ENCODE results near the gene WDPCP. TPM values are rescaled to one million over a fixed set of nuclear protein-coding genes. Genes with fewer than 3 reads are reported as not detected.

WDPCP gene
- total and polyA plus RNA-seq, 2 experiments from 2014 or later = 8.8 to 20.4 TPM

- TF ChIP-seq REST (IDR thresholded peaks at IDR 0.05; ENCODE audit: unreplicated experiment) = peak; percentile 36
- TF ChIP-seq EZH2phosphoT487 (IDR thresholded peaks at IDR 0.05; ENCODE audit: unreplicated experiment) = no peak
Measured at GRCh38 chr2:63614448-63614968, 26.2 kb upstream of the WDPCP start (continued).

GRCh38 chr2:63613391-63613901 lies 25.2 kb upstream of the WDPCP start:
- peak overlapping the region; percentile 20; the same call in 1 of the 2 replicates for H3K4me3 ChIP-seq
- Mint-ChIP-seq H3K36me3 (ENCODE audit: low read depth) (peaks cover 37% of the 10 kb centered on the region), H3K9me3 (peaks cover 15% of the 10 kb centered on the region; the same call in 2 of the 3 replicates), H3K4me1 (peaks cover 59% of the 10 kb centered on the region), H3K27ac (peak overlapping the region; percentile 99), H3K4me3 (peak overlapping the region; percentile 67), H3K27me3 (ENCODE audit: insufficient read depth, low read depth, poor library complexity) (peaks cover 6% of the 10 kb centered on the region)
- H4K20me1 ChIP-seq (replicated peaks; ENCODE audit: insufficient read depth) = no peaks in the 10 kb centered on the region
- peak; percentile 71; the same call in 1 of the 2 replicates for TF ChIP-seq ZNF462 (CRISPR knock-in tag; IDR thresholded peaks at IDR 0.05)
- TF ChIP-seq CREB1 (CRISPR knock-in tag; IDR thresholded peaks at IDR 0.05; ENCODE audit: low read depth) = peak; percentile 9; the same call in 1 of the 2 replicates
- TF ChIP-seq REST (IDR thresholded peaks at IDR 0.05; ENCODE audit: unreplicated experiment) = no peak
- peaks cover 43% of the 10 kb centered on the region for H3K4me1 ChIP-seq (ENCODE audit: insufficient read depth)
- H3K36me3 ChIP-seq (ENCODE audit: insufficient read depth) = no peaks in the 10 kb centered on the region
- no peaks in the 10 kb centered on the region; the same call in 1 of the 2 replicates for H3K79me2 ChIP-seq (replicated peaks; ENCODE audit: insufficient read depth)
- H3F3A ChIP-seq (replicated peaks; ENCODE audit: low read depth) = peaks cover 5% of the 10 kb centered on the region; the same call in 1 of the 2 replicates
- DNase-seq (ENCODE audit: low spot score) = peak; percentile 84
- no peaks in the 10 kb centered on the region for H3K9me2 ChIP-seq (ENCODE audit: insufficient read depth)
- peak overlapping the region; percentile 98 for H3K27ac ChIP-seq (ENCODE audit: low read depth)
- H3K4me2 ChIP-seq = peak overlapping the region; percentile 54
- peak; percentile 17 for ATAC-seq
- no peak overlapping the region for H2AFZ ChIP-seq
- H3K27me3 ChIP-seq (ENCODE audit: insufficient read depth) = no peaks in the 10 kb centered on the region
